HG03108 (cell line): Measurements from ENCODE around the gene CENPN.

ENCODE experiments used
- ATAC-seq: cut with Tn5 transposase; IDR thresholded peaks from one replicate; pipeline ENCODE4 v1.9.1; 2021; ENCODE audit warnings: moderate library complexity; ENCODE audit not compliant: unreplicated experiment

The CENPN gene

DNA sequence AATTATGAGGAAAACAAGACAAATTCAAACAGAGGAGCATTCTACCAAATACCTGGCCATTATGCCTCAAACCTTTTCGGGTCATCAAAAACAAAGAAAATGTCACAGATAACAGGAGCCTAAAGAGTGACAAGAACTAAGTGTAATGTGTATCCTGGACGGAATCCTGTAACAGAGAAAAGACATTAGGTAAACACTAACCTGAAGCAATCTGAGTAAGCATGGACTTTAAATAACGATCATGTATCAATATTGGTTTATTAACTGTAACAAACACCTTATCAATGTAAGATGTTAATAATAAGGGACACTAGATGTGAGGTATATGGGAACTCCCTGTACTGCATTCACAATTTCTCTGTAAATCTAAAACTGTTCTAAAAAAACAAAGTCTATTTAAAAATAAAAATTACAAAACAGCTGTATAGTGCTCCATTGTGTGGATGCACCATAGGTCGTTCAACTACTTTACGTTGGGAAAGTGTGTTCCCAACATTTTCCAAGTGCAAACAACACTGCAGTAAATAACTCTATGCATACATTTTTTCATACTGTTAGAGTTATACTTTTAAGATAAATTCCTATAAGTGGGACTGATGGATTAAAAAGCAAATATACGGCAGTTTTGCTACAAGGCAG lies 15.1 kb upstream of the CENPN start:
- no peak for ATAC-seq

DNA sequence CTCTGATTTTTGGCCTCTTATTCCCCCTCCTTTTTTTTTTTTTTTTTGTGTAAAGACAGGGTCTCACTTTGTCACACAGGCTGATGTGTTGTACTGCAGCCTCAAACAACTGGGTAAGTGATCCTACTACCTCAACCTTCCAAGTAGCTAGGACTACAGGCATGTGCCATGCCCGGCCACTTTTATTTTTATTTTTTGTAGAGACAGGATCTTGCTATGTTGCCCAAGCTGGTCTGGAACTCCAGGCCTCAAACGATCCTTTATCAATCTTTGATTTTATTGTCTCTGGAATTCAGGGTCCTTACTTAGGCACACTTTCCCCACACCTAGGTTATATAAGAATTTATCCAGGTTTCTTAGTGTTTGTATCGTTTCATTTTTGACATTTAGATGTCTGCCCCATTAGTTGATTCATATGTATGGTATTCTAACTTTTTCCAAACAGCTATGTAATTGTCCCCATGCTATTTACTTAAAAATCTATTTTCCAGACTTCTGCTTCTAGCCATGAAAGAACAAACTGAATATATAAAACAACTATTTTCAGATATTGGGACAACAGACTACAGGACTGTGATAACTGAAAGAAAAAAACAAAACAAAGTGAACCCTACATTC lies 14.2 kb upstream of the CENPN start:
- no peak for ATAC-seq

DNA sequence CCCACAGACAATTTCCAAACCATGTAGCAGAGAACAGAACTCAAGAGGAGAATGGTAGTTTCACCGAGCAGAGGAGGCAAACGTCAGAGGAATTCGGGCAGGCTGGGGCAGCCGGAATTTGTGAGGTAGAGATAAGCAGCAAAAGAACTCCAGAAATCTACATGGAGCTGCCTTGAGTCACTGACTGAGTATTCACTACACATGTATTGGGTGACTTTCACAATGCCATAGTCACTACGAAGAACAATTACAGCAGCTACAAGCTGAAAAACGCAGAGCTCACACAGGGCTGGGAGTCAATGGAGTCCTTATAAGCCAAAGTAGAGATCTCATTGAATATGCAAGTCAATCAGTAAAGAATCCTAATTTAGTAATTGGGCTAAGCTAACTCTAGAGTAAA lies 13.7 kb upstream of the CENPN start:
- no peak for ATAC-seq

DNA sequence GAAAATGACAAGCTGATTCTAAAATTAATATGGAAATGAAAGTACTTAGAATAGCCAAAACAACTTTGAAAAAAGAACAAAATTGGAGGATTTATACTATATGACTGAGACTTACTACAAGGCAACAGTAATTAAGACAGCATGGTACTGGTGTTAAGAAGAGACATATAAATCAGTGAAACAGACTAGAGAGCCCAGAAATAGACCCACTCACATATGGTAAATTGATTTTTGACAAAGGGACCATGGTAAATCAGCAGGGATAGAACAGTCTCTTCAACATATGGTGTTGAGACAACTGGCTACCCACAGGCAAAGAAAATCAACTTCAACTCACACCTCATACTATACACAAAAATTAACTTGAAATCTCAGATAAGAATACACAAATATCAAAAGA lies 13.2 kb upstream of the CENPN start:
- no peak for ATAC-seq

DNA sequence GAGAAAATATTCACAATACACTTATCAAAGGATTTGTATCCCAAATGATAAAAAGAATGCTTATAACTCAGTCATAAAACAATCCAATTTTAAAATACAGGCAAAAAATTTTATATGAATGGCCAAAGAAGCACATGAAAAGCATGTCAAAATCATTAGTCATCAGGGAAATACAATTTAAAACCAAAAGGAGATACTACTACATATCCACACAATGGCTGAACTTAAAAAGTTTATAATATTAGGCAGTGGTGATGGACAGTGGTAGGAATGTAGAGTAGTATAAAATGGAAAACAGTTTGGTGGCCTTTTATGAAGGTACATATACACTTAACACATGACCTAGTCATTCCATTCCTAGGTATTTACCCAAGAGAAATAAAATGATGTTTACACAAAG lies 12.6 kb upstream of the CENPN start:
- no peak for ATAC-seq

DNA sequence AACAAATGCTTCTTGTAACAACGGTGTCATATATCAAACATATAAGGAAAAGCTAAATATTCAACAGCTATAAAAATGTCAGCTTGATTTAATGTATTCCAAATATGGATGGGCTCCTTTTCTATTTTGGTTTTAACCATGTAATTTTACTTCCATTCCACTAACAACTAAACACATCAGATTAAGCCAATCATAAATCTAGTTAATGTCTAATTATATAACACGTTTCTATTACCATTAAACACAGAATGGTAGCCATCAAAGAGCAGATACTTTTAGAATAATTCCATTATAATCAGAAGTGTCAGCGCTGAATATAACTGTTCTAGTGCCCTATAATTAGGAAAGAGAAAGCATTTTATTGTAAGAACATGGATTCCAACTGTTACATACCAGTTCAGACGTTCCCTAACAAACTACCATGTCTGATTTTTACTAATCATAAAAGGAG lies 10.3 kb upstream of the CENPN start:
- peak; percentile 10 for ATAC-seq

DNA sequence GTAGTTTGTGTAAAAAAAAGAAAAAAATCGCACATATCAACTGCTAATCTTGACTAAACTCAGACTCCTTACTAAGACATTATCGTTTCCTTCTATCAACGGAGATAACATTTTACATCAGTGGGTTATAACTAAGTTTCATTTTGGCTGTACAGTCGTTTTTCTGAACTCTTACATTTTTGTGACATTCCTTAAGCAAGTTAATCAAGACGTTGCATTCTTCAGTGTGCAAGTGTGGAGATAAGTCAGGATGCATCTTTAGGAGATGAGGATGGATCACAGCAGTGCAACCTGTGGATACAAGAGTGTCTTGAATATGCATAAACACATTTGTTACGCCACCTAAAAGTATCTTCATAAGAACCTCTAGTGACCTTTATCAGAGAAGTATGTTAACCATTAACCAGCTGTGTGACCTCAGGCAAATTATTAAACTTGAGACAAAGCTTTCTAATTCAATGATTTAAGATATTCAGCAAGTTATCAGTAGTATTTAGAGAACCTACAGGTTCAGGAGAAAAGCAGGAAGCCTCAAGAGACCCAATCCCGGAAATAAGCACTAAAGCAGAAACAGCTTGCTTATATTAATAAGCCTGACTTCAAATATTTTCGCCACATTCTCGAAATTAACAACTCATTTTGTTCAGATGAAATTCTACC lies 9.7 kb upstream of the CENPN start:
- ATAC-seq, result peak; percentile 68

DNA sequence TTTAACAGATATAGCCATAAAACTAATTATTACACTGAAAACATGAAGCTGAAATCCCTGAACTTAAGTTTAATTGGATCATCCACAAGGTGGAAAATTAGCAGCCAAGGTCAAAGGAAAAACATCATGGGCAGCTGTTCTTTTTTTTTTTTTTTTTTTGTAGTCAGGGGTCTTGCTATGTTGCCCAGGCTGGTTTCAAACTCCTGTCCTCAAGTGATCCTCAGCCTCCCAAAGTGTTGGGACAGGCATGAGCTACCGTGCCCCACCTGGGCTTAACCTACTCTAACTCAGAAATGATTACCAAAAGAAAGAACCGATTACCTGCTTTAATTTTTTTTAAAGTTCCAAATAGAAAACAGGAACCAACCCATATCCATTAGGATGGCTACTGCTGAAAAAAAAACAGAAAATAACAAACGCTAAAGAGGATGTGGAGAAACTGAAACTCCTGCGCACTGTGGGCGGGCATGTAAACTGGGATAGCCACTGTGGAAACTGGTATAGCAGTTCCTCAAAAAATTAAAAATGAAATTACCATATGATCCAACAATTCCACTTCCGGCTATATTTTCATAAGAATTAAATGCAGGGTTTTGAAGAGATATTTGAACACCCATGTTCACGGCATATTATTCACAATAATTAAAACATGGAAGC lies 8.9 kb upstream of the CENPN start:
- no peak for ATAC-seq

DNA sequence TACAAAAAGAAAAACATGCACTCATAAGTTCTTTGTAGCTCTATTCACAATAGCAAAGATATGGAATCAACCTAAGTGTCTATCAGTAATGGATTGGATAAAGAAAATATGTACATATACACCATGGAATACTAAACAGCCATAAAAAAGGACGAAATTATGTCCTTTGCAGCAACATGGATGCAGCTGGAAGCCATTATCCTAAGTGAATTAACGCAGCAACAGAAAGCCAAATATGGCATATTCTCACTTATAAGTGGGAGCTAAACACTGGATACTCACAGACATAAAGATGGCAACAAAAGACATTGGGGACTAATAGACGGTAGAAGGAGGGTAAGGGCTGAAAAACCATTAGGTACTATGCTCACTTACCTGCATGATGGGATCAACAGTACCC lies 6.1 kb upstream of the CENPN start:
- no peak for ATAC-seq

DNA sequence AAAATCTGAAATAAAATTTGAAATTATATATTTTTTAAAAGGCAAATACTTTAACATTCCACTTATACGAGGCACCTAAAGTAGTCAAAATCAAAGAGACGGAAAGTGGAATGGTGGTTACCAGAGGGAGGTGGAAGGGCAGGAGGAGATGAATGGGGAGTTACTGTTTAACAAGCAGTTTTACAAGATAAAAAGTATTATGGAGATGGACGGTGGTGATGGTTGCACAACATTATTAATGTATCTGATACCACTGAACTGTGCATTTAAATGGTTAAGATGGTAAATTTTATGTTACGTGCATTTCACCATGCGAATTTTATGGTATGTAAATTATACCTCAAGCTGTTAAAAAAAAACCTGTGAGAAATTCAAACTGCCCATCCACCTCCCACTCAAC lies 5.7 kb upstream of the CENPN start:
- ATAC-seq, result no peak

DNA sequence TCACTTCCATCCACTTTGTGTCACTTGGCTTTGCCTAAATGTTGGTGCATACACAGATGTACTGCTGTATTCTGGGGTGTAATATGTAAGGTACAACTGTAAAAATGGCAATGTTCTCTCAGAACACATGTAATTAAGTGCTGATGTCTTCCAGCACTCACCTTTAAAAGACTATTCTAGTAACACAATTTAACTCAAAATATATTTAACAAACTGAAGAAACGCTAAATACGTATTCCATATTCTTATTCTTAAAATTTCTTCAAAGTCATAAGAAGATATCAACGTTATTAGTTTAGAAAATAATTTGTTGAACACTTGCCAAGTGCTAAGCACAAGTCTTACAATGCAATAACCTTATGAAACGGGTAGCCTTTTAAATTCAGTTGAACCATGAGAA lies 4.0 kb upstream of the CENPN start:
- ATAC-seq, result no peak

DNA sequence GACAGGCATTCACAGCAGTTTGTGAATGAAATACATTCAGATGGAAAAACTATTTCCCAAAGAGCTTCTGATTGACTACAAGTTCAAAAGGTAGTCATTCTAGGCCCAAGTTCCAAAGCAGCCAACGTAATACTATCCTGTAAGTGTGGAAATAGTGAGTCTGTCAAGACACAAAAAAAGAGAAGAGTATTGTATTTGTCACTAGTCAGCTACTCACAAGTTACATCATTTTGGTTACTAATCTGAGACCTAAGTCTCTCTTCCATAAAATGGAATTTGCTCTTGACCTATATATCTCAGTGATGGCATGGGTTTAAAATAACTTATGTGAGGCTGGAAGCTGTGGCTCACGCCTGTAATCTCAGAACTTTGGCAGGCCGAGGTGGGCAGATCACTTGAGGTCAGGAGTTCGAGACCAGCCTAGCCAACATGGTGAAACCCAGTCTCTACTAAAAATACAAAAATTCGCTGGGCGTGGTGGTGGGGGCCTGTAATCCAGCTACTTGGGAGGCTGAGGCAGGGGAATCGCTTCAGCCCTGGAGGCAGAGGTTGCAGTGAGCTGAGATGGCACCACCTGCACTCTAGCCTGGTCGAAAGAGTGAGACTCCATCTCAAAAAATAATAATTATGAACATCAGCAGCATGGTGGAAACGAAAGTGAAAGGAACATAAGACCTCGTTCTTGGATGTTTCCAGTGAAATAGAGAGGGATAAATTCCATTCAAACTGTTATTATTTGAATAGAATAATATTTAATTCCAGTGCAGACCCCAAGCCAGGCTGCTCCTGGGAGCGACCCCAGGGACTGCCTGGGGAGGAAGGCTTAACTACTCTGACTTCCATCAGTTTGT lies 3.2 kb upstream of the CENPN start:
- no peak for ATAC-seq

DNA sequence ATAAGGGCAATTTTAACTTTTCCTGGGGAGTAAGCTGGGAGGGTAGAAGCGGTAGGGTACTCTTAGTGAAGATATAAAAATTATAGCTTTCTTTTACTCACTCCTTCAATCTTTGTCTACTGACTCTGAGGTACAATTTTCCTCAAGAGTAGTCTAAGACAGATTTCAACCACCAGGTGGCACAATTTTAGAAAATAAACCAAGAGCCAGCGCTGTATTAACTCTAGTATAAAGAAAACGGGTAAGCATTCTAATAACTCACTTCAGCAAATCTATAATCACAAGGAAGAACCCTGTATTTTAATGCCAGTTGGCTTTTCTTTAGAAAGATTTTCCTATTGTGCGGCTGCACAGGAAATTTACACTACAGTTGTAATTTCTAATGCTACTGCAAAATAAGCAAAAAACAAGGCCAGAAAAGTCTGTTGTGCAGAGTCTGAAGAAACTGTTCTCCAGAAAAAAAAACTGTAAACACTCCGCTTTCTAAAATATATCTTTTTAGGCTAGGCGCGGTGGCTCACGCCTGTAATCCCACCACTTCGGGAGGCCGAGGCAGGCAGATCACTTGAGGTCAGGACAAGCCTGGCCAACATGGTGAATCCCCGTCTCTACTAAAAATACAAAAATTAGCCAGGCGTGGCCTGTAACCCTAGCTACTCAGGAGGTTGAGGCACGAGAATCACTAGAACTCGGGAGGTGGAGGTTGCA lies 2.2 kb upstream of the CENPN start:
- ATAC-seq, result no peak

DNA sequence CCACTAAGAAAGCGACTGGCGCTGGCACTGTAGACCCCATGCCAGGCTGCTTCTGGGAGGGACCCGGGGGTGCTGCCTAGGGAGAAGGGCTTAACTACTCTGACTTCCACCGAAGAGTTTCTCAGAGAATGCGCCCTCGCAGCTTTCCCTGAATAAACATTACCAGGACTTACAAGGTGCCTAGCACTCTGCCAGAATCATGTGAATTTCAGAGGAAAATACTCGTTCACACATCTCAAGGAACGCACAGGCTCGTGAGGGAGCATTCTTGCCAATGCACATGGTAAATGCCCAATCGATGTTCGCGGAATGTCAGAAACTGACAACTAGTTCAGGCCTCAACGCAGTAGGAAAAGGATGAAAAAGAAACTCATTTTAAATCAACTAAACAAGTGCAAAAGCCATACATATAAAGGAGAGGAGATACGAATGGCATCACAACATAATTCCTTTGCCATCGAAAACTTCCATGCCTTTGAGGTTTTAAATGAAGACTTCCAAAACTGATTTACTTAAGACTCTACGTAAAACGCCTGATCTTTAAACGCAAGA lies 1.3 kb upstream of the CENPN start:
- ATAC-seq, result no peak

DNA sequence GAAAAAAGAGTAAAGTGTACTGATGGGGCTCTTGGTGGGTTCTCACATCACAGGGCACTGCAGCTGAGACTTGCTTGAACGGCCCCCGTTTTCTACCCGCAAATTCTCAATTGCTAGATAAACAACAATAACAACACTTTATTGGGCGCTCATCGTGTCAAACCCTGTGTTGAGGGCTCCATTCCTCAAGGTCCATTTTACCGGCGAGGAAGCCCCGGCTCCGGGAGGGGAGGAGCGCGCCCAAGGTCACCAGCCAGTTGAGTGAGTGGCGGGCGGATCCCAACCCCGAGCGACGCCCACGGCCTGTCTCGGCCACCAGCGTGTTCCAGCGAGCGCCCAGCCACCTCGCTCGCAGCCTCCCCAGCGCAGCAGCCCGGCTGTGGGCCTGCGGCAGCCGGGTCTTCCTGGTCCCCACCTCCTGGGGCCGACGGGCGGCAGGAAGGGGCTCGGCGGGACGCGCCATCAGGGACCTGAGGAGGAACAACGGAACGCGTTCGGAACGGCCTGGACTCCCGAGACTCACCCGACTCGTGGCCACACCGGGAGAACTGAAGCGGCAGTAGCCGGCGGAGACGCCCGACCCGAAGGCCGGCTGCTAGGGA lies 702 bp upstream of the CENPN start:
- peak; percentile 24 for ATAC-seq

DNA sequence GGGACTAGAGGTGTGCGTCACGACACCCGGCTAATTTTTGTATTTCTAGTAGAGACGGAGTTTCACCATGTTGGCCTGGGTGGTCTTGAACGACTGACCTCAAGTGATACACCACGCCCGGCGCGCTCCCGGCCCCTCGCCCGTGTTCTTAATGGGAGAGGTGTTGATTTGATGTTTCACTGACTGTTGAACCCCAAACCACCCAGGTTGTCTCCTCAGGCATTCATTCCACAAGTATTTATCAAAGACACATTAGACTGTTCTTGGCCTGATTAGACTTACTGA lies 1.4 kb downstream of the CENPN start:
- no peak for ATAC-seq

DNA sequence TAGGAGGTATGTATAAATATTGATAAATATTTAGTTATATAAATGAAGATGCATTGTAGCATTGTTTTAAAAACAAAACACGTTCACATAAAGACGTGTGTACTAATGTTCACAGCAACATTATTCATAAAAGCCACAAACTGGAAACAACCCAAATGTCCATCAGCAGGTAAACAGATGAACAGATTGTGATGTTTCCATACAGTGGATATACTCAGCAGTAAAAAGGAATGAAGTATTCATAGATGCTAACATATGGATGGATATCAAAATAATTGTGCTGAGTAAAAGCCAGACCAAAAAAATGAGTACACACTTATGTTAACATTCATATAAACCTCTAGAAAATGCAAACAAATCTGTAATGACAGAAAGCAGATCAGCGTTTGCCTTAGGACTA lies 6.0 kb downstream of the CENPN start:
- ATAC-seq, result no peak

DNA sequence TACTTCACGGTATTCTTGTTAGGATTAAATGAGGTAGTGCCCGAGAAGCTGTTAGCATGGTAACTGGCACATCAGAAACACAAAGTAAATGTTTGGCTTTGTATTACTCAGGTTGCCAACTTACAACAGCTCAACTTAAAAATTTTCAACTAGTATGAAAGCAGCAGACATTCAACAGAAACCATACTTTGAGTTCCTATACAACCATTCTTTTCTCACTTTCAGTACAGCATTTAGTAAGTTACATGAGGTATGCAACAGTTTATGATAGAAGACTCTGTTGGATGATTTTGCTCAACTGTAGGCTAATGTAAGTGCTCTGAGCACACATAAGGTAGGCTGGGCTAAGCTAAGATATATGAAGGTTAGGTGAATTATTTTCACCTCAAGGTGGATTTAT lies 7.7 kb downstream of the CENPN start:
- no peak for ATAC-seq

DNA sequence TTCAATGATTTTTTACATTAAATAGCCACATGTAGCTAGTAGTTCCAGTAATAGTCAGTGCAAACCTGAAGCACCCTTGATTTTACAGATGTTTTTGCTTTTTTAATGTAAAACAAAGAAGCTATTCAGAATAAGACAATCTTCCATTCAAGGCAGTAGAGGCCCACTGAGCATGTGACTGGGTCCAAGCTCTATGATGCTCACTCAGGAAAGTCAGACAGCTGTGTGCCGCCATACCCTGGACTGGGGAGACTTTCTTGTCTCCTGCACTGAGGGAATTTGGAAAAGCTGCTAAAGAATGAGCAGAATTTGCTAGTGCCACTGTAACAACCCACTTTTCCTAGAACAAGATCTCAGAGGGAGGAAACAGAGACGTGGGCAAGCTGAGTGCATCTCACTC lies 11.5 kb downstream of the CENPN start:
- no peak for ATAC-seq

DNA sequence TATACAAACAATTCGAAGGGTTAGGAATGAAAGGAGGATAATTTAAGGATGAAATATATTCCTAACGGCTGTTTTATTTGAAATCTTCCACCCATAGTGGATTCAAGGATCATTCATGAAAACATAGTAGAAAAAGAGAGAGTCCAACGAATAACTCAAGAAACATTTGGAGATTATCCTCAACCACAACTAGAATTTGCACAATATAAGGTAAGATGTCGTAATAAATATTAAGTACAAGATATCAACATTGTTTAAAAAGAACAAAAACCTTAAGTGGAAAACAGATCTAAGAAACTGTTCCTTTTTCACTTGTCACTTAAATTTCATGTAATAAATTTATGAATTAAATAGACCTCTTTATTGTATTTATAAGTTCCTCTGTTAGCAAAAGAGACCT lies 19.4 kb downstream of the CENPN start:
- ATAC-seq, result no peak
